ENCODE data around the gene BICD2.

- no peak for TF ChIP-seq CTCF (IDR thresholded peaks at IDR 0.05)
- TF ChIP-seq POLR2A (IDR thresholded peaks at IDR 0.05), result no peak
Measured at GRCh38 chr9:92762781-92763708, 1.6 kb downstream of the BICD2 start.

Measured in adrenal gland (tissue), 5 donors.